PC-9 (cell line): ENCODE results near the gene SPATA3. TPM values are rescaled to one million over a fixed set of nuclear protein-coding genes. Genes with fewer than 3 reads are reported as not detected.

Experiments used
- BruUV-seq: library from RNA; stranded (reverse); fragments of 400-500 nt; replicated peaks from 2 replicates; lab custom pipeline; 2021; lab: Mats Ljungman, UMichigan
- CTCF ChIA-PET: fragments of 300-600 bp; sonication (Branson Sonifier 250); formaldehyde crosslinking; loops from one replicate; lab custom pipeline; 2022; ENCODE audit warnings: antibody characterized with exemption; lab: Charles Lee
- POLR2A ChIA-PET: fragments of 300-600 bp; sonication (Branson Sonifier 250); formaldehyde crosslinking; loops from one replicate; lab custom pipeline; 2022; ENCODE audit warnings: antibody characterized with exemption; ENCODE audit not compliant: unreplicated experiment; lab: Charles Lee
- DNase-seq, 2 experiments: peaks; one replicate each; pipeline versions ENCODE4 v3.0.0 to v3.0.0-alpha.2; 2015 to 2022; ENCODE audit warnings: mixed read lengths in 1 of 2
- H2AFZ ChIP-seq: fragments of 200-600 bp; sonication (generic); 2 replicates; pipeline ENCODE4 v1.8.1; 2017; ENCODE audit warnings: antibody characterized with exemption
- H3F3A ChIP-seq: fragments of 200-600 bp; sonication (generic); 2 replicates; pipeline ENCODE4 v1.8.1; 2017; ENCODE audit warnings: antibody characterized with exemption, mild to moderate bottlenecking, low read depth; ENCODE audit not compliant: insufficient read depth
- H3K27ac ChIP-seq: fragments of 200-600 bp; sonication (generic); 2 replicates; pipeline ENCODE4 v1.6.1; 2016; ENCODE audit warnings: mixed run types
- H3K27me3 ChIP-seq: fragments of 200-600 bp; sonication (generic); 2 replicates; pipeline ENCODE4 v1.6.1; 2016; ENCODE audit warnings: low read depth, mixed run types; ENCODE audit not compliant: insufficient read depth
- H3K36me3 ChIP-seq: fragments of 200-600 bp; sonication (generic); 2 replicates; pipeline ENCODE4 v1.6.1; 2016; ENCODE audit warnings: low read depth, mixed run types
- H3K4me1 ChIP-seq: fragments of 200-600 bp; sonication (generic); replicated peaks from 2 replicates; pipeline ENCODE4 v1.6.1; 2016; ENCODE audit warnings: mixed run types; ENCODE audit not compliant: insufficient read depth
- H3K4me2 ChIP-seq: fragments of 200-600 bp; sonication (generic); 2 replicates; pipeline ENCODE4 v1.6.1; 2017; ENCODE audit warnings: mixed run types
- H3K4me3 ChIP-seq: fragments of 200-600 bp; sonication (generic); 2 replicates; pipeline ENCODE4 v1.6.1; 2016; ENCODE audit warnings: mixed run types
- H3K79me2 ChIP-seq: fragments of 200-600 bp; sonication (generic); 2 replicates; pipeline ENCODE4 v1.6.1; 2017; ENCODE audit warnings: low read depth, mixed run types
- H3K9me2 ChIP-seq: fragments of 200-600 bp; sonication (generic); 2 replicates; pipeline ENCODE4 v1.8.1; 2017; ENCODE audit warnings: mild to moderate bottlenecking; ENCODE audit not compliant: insufficient read depth
- H3K9me3 ChIP-seq: fragments of 200-600 bp; sonication (generic); 2 replicates; pipeline ENCODE4 v1.8.1; 2016; ENCODE audit warnings: low read depth; ENCODE audit not compliant: insufficient read depth
- H4K20me1 ChIP-seq: fragments of 200-600 bp; sonication (generic); 2 replicates; pipeline ENCODE4 v1.8.1; 2017; ENCODE audit not compliant: insufficient read depth
- EZH2 ChIP-seq: fragments of 200-600 bp; sonication (generic); IDR thresholded peaks from 2 replicates; pipeline ENCODE4 v1.8.0; 2017; ENCODE audit warnings: antibody characterized with exemption, low read depth
- intact Hi-C: fragments of 100-400 bp; cut with micrococcal nuclease; formaldehyde crosslinking; loops from one replicate; pipeline ENCODE4 v1.10.0; 2022; ENCODE audit not compliant: unreplicated experiment
- total RNA-seq: library from RNA; stranded (reverse); gene quantifications from 2 replicates; pipeline ENCODE4 v1.2.3, GENCODE V29; 2021
- TF ChIP-seq, protein P1 (sequence below): fragments of 200-600 bp; sonication (generic); conservative IDR thresholded peaks from 2 replicates; pipeline ENCODE4 v1.6.1; 2017; ENCODE audit warnings: mixed run types, antibody characterized with exemption, mild to moderate bottlenecking, moderate library complexity

SPATA3 gene
- total RNA-seq, 1 experiment from 2014 or later, result not detected

DNA sequence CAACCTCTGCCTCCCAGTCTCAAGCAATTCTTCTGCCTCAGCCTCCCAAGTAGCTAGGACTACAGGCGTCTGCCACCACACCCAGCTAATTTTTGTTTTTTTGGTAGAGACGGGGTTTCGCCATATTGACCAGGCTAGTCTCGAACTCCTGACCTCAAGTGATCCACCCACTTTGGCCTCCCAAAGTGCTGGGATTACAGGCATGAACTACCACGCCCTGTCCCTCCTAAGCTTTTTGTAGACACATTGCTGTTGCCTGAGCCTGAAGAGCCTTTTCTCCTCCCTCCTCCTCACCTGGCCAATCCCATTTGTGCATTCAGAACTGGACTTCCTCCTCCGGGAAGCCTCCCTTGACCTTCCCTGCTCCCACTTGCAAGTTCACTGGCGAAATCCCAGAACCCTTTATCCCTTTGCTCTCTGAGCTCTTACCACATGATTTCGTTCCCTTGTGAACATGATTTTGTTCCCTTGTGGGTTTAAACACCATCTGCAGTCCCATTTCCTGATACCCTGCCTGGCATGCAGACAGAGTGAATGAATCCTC, 44.0 kb downstream of the SPATA3 start:
- no peaks in the 10 kb centered on the region for H3K4me1 ChIP-seq
- H3K4me3 ChIP-seq, result no peak overlapping the region
- peaks cover 18% of the 10 kb centered on the region; the same call in 1 of the 2 replicates for H3K27me3 ChIP-seq
- no peak overlapping the region for H3K27ac ChIP-seq
- POLR2A ChIA-PET, result no interaction called here
- intact Hi-C loops, result no loop called here
- H3K4me2 ChIP-seq, result no peak overlapping the region
- no peak for DNase-seq
- no peaks in the 10 kb centered on the region for H3K79me2 ChIP-seq
- H3F3A ChIP-seq, result no peaks in the 10 kb centered on the region
- TF ChIP-seq, protein P1, sequence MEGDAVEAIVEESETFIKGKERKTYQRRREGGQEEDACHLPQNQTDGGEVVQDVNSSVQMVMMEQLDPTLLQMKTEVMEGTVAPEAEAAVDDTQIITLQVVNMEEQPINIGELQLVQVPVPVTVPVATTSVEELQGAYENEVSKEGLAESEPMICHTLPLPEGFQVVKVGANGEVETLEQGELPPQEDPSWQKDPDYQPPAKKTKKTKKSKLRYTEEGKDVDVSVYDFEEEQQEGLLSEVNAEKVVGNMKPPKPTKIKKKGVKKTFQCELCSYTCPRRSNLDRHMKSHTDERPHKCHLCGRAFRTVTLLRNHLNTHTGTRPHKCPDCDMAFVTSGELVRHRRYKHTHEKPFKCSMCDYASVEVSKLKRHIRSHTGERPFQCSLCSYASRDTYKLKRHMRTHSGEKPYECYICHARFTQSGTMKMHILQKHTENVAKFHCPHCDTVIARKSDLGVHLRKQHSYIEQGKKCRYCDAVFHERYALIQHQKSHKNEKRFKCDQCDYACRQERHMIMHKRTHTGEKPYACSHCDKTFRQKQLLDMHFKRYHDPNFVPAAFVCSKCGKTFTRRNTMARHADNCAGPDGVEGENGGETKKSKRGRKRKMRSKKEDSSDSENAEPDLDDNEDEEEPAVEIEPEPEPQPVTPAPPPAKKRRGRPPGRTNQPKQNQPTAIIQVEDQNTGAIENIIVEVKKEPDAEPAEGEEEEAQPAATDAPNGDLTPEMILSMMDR, result no peak
- no peak for TF ChIP-seq EZH2
- H4K20me1 ChIP-seq, result no peaks in the 10 kb centered on the region
- H3K9me2 ChIP-seq, result no peaks in the 10 kb centered on the region
- no TSS peak for BruUV-seq
- no peak overlapping the region for H2AFZ ChIP-seq
- H3K36me3 ChIP-seq, result no peaks in the 10 kb centered on the region
- CTCF ChIA-PET, result no interaction called here
- H3K9me3 ChIP-seq, result no peaks in the 10 kb centered on the region

DNA sequence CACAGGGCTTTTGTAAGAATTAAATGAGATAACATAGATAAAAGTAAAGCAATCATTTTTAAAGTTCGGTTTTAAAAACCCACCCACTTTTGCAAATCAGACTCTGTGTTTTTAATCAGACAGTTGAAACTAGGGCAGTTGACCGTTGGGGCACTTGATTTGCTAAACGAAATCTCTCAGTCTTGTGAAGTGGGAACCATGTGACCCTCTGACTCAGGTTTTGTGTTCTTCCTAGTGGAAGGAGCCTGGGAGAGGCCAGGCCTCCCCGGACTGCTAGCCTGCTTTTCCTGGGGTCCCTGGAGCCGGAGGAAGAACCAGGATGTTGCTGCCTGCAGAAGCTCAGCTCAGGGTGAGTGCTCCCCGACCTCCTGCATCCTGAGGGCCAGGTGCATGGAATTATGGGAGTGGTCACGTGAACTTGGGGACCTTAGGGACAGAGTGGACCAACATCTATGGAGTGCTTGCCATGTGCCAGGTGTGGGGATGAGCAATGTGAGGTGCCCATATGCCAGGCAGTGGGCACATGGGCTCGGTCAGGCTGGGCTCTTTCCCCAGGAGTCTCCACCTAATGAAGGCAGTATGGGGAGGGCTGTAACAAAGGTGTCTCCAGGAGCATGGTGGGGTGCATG, 45.3 kb downstream of the SPATA3 start:
- no peak overlapping the region for H3K4me2 ChIP-seq
- BruUV-seq, result no TSS peak
- H3K4me1 ChIP-seq, result no peaks in the 10 kb centered on the region
- H3K4me3 ChIP-seq, result no peak overlapping the region
- TF ChIP-seq, protein P1, result no peak
- no peak for TF ChIP-seq EZH2
- ChIA-PET POLR2A (no interaction called here), CTCF (no interaction called here)
- no peaks in the 10 kb centered on the region for H3K79me2 ChIP-seq
- intact Hi-C loops, result no loop called here
- no peaks in the 10 kb centered on the region for H3K36me3 ChIP-seq
- no peak for DNase-seq
- H3K27ac ChIP-seq, result no peak overlapping the region
- H3F3A ChIP-seq, result no peaks in the 10 kb centered on the region
- no peak overlapping the region for H2AFZ ChIP-seq
- no peaks in the 10 kb centered on the region for H3K9me3 ChIP-seq
- H3K9me2 ChIP-seq, result no peaks in the 10 kb centered on the region
- peaks cover 16% of the 10 kb centered on the region; the same call in 1 of the 2 replicates for H3K27me3 ChIP-seq
- H4K20me1 ChIP-seq, result no peaks in the 10 kb centered on the region

DNA sequence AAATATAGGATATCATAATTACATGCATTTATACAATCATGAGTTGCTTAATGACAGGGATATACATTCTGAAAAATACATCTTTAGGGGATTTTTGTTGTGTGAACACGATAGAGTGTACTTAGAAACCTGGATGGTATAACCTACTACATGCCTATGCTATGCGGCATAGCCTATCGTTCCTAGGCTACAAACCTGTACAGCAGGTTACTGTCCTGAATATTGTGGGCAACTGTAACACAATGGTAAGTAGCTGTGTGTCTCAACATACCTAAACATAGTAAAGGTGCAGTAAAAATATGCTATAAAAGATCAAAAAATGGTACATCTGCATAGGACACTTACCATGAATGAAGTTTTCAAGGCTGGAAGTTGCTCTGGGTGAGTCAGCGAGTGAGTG, 47.9 kb downstream of the SPATA3 start:
- no peaks in the 10 kb centered on the region for H3K9me2 ChIP-seq
- TF ChIP-seq EZH2, result no peak
- TF ChIP-seq, protein P1, result no peak
- H3K9me3 ChIP-seq, result no peaks in the 10 kb centered on the region
- no peak overlapping the region for H3K27ac ChIP-seq
- H4K20me1 ChIP-seq, result no peaks in the 10 kb centered on the region
- intact Hi-C loops, result no loop called here
- no TSS peak for BruUV-seq
- CTCF ChIA-PET, result no interaction called here
- no peaks in the 10 kb centered on the region for H3K36me3 ChIP-seq
- no peaks in the 10 kb centered on the region for H3K79me2 ChIP-seq
- DNase-seq, result no peak
- no peaks in the 10 kb centered on the region for H3K4me1 ChIP-seq
- POLR2A ChIA-PET, result no interaction called here
- H3K4me3 ChIP-seq, result no peak overlapping the region
- H2AFZ ChIP-seq, result no peak overlapping the region
- H3F3A ChIP-seq, result no peaks in the 10 kb centered on the region
- H3K4me2 ChIP-seq, result no peak overlapping the region
- peaks cover 21% of the 10 kb centered on the region; the same call in 1 of the 2 replicates for H3K27me3 ChIP-seq
